Prostate gland (tissue), 2 donors: ENCODE data around the gene DPEP1.

Source experiments
- CTCF ChIP-seq, 4 experiments: fragments of 200-600 bp in 2 of 4; fragments of 450-650 bp in 2 of 4; sonication (generic) in 2 of 4; IDR thresholded peaks; 1 replicate in 3 of 4; 2 replicates in 1 of 4; pipeline ENCODE4 v1.5.1; 2016 to 2019; ENCODE audit warnings: antibody characterized with exemption in 4 of 4, mild to moderate bottlenecking in 2 of 4, moderate library complexity in 2 of 4
- POLR2A ChIP-seq: fragments of 450-650 bp; IDR thresholded peaks from one replicate; pipeline ENCODE4 v1.6.1; 2016; ENCODE audit warnings: antibody characterized with exemption, mild to moderate bottlenecking
- POLR2AphosphoS5 ChIP-seq: sonication (generic); formaldehyde crosslinking; IDR thresholded peaks from one replicate; pipeline ENCODE4 v1.6.1; 2017; ENCODE audit warnings: antibody characterized with exemption

GRCh38 chr16:89599902-89600301 is 13.5 kb upstream of the DPEP1 start:
- no peak for TF ChIP-seq POLR2AphosphoS5
- TF ChIP-seq CTCF (IDR thresholded peaks at IDR 0.05): no peak
- no peak for TF ChIP-seq POLR2A
